ACC112 (cell line): ENCODE measurements around the gene CLNK.

ENCODE experiments used
- H2AFZ ChIP-seq: fragments of 200-600 bp; sonication (generic); one replicate; pipeline ENCODE4 v1.6.0; 2017; ENCODE audit warnings: antibody characterized with exemption, low read length; ENCODE audit not compliant: unreplicated experiment
- H3K27ac ChIP-seq: fragments of 200-600 bp; sonication (generic); 2 replicates; pipeline ENCODE4 v1.5.1; 2014; ENCODE audit warnings: low read depth, mild to moderate bottlenecking, antibody characterized with exemption, low read length, moderate library complexity
- H3K27me3 ChIP-seq: fragments of 200-600 bp; sonication (generic); 2 replicates; pipeline ENCODE4 v1.6.1; 2014; ENCODE audit warnings: mild to moderate bottlenecking, antibody characterized with exemption, low read length, moderate library complexity, mixed read lengths; ENCODE audit not compliant: insufficient read depth
- H3K36me3 ChIP-seq: fragments of 200-600 bp; sonication (generic); 2 replicates; pipeline ENCODE4 v1.6.1; 2016; ENCODE audit warnings: mild to moderate bottlenecking, antibody characterized with exemption, low read length, moderate library complexity, mixed read lengths; ENCODE audit not compliant: insufficient read depth
- H3K4me1 ChIP-seq: fragments of 200-600 bp; sonication (generic); one replicate; pipeline ENCODE4 v1.6.1; 2016; ENCODE audit warnings: low read length, mixed read lengths; ENCODE audit not compliant: insufficient read depth, unreplicated experiment, control insufficient read depth
- H3K4me3 ChIP-seq: fragments of 200-600 bp; sonication (generic); 2 replicates; pipeline ENCODE4 v1.5.1; 2014; ENCODE audit warnings: mild to moderate bottlenecking, low read depth, low read length
- H3K79me2 ChIP-seq: fragments of 200-600 bp; sonication (generic); one replicate; pipeline ENCODE4 v1.6.0; 2016; ENCODE audit warnings: low read length; ENCODE audit not compliant: control insufficient read depth, unreplicated experiment, insufficient read depth

CLNK gene

GRCh38 chr4:10598829-10599228 lies 85.7 kb downstream of the CLNK start:
- Histone ChIP-seq H3K4me3 (no peak overlapping the region), H3K36me3 (no peaks in the 10 kb centered on the region), H2AFZ (no peak overlapping the region), H3K27ac (no peak overlapping the region), H3K79me2 (no peaks in the 10 kb centered on the region), H3K27me3 (no peaks in the 10 kb centered on the region), H3K4me1 (no peaks in the 10 kb centered on the region)

- no peak overlapping the region for H3K27ac ChIP-seq
- H3K4me1 ChIP-seq, result no peaks in the 10 kb centered on the region
- H3K4me3 ChIP-seq, result no peak overlapping the region
- no peaks in the 10 kb centered on the region for H3K36me3 ChIP-seq
- no peaks in the 10 kb centered on the region for H3K79me2 ChIP-seq
- H3K27me3 ChIP-seq, result no peaks in the 10 kb centered on the region
- H2AFZ ChIP-seq, result no peak overlapping the region
These were observed 87.8 kb downstream of the CLNK start for GRCh38 chr4:10596586-10597290.

- Histone ChIP-seq H3K27ac (no peak overlapping the region), H3K36me3 (no peaks in the 10 kb centered on the region), H3K4me3 (no peak overlapping the region), H2AFZ (no peak overlapping the region), H3K4me1 (peaks cover 12% of the 10 kb centered on the region), H3K79me2 (no peaks in the 10 kb centered on the region), H3K27me3 (no peaks in the 10 kb centered on the region)
These were observed 91.4 kb downstream of the CLNK start for GRCh38 chr4:10593130-10593529.

- Histone ChIP-seq H2AFZ (no peak overlapping the region), H3K4me3 (no peak overlapping the region), H3K27me3 (no peaks in the 10 kb centered on the region), H3K79me2 (no peaks in the 10 kb centered on the region), H3K36me3 (no peaks in the 10 kb centered on the region), H3K4me1 (peaks cover 12% of the 10 kb centered on the region), H3K27ac (no peak overlapping the region)
These were observed 93.7 kb downstream of the CLNK start for GRCh38 chr4:10590896-10591295.

- no peaks in the 10 kb centered on the region for H3K79me2 ChIP-seq
- H3K27ac ChIP-seq, result no peak overlapping the region
- no peak overlapping the region for H2AFZ ChIP-seq
- peaks cover 12% of the 10 kb centered on the region for H3K4me1 ChIP-seq
- no peaks in the 10 kb centered on the region for H3K27me3 ChIP-seq
- H3K36me3 ChIP-seq, result no peaks in the 10 kb centered on the region
- H3K4me3 ChIP-seq, result no peak overlapping the region
These were observed 94.8 kb downstream of the CLNK start for GRCh38 chr4:10589799-10590198.

- no peak overlapping the region for H3K27ac ChIP-seq
These were observed 95.2 kb downstream of the CLNK start for GRCh38 chr4:10589321-10589720.

GRCh38 chr4:10587697-10588096 lies 96.9 kb downstream of the CLNK start:
- no peaks in the 10 kb centered on the region for H3K36me3 ChIP-seq
- no peaks in the 10 kb centered on the region for H3K27me3 ChIP-seq
- no peak overlapping the region for H3K27ac ChIP-seq
- H3K4me3 ChIP-seq, result no peak overlapping the region
- peaks cover 18% of the 10 kb centered on the region for H3K4me1 ChIP-seq
- H3K79me2 ChIP-seq, result no peaks in the 10 kb centered on the region
- H2AFZ ChIP-seq, result no peak overlapping the region

More at GRCh38 chr4:10589321-10589720, 95.2 kb downstream of the CLNK start:
- no peaks in the 10 kb centered on the region for H3K36me3 ChIP-seq
- H2AFZ ChIP-seq, result no peak overlapping the region
- no peak overlapping the region for H3K4me3 ChIP-seq
- H3K4me1 ChIP-seq, result peaks cover 17% of the 10 kb centered on the region
- no peaks in the 10 kb centered on the region for H3K79me2 ChIP-seq
- no peaks in the 10 kb centered on the region for H3K27me3 ChIP-seq

- peaks cover 20% of the 10 kb centered on the region for H3K4me1 ChIP-seq
- no peaks in the 10 kb centered on the region for H3K27me3 ChIP-seq
- H3K4me3 ChIP-seq, result no peak overlapping the region
- H3K27ac ChIP-seq, result no peak overlapping the region
- no peak overlapping the region for H2AFZ ChIP-seq
- no peaks in the 10 kb centered on the region for H3K79me2 ChIP-seq
- no peaks in the 10 kb centered on the region for H3K36me3 ChIP-seq
These were observed 97.3 kb downstream of the CLNK start for GRCh38 chr4:10587296-10587695.

GRCh38 chr4:10584042-10584441 lies 100.5 kb downstream of the CLNK start:
- H3K36me3 ChIP-seq, result no peaks in the 10 kb centered on the region
- no peak overlapping the region for H3K27ac ChIP-seq
- peaks cover 7% of the 10 kb centered on the region for H3K27me3 ChIP-seq
- peak overlapping the region; percentile 57 for H2AFZ ChIP-seq
- peak overlapping the region; percentile 67 for H3K4me3 ChIP-seq
- no peaks in the 10 kb centered on the region for H3K79me2 ChIP-seq
- H3K4me1 ChIP-seq, result peaks cover 9% of the 10 kb centered on the region

- Histone ChIP-seq H3K27ac (no peak overlapping the region), H3K36me3 (no peaks in the 10 kb centered on the region), H3K79me2 (no peaks in the 10 kb centered on the region), H2AFZ (no peak overlapping the region), H3K4me3 (no peak overlapping the region), H3K4me1 (peaks cover 9% of the 10 kb centered on the region), H3K27me3 (peaks cover 14% of the 10 kb centered on the region)
These were observed 101.6 kb downstream of the CLNK start for GRCh38 chr4:10582951-10583350.

GRCh38 chr4:10582059-10582686 lies 102.4 kb downstream of the CLNK start:
- peaks cover 18% of the 10 kb centered on the region for H3K27me3 ChIP-seq
- H3K36me3 ChIP-seq, result no peaks in the 10 kb centered on the region
- peaks cover 9% of the 10 kb centered on the region for H3K4me1 ChIP-seq
- H3K27ac ChIP-seq, result no peak overlapping the region
- peak overlapping the region; percentile 24 for H2AFZ ChIP-seq
- no peak overlapping the region for H3K4me3 ChIP-seq
- H3K79me2 ChIP-seq, result no peaks in the 10 kb centered on the region
